Activated effector memory CD4-positive, alpha-beta T cell treated with Interleukin-2 at 50 U/mL for 16 hours (primary cell): ENCODE measurements around the gene PITX1.
"Not testable (repeated sequence)": the region's sequence is repeated elsewhere in the genome, so short reads cannot be mapped to it uniquely, and the experiment has no call there.

Experiments
- DNase-seq: peaks from one replicate; pipeline ENCODE4 v3.0.0-alpha.2; 2020

PITX1 gene

GRCh38 chr5:135033901-135034235 is at the start of gene PITX1:
PITX1 (minus strand) TSS chr5:135034228; CDS start chr5:135033881, 347 bp downstream.
- no peak for DNase-seq

- not testable (repeated sequence) for DNase-seq
Observed at GRCh38 chr5:135083334-135083733, 49.3 kb upstream of the PITX1 start.

- DNase-seq: no peak
Observed at GRCh38 chr5:135081240-135081639, 47.2 kb upstream of the PITX1 start.

GRCh38 chr5:135079760-135080159 is 45.7 kb upstream of the PITX1 start:
- DNase-seq: no peak

- DNase-seq: no peak
Observed at GRCh38 chr5:135079099-135079681, 45.2 kb upstream of the PITX1 start.

GRCh38 chr5:135076801-135077200 is 42.8 kb upstream of the PITX1 start:
- DNase-seq: no peak

- DNase-seq: no peak
Observed at GRCh38 chr5:135076051-135076491, 42.0 kb upstream of the PITX1 start.

GRCh38 chr5:135075621-135076020 is 41.6 kb upstream of the PITX1 start:
- no peak for DNase-seq

GRCh38 chr5:135073761-135074345 is 39.8 kb upstream of the PITX1 start:
- no peak for DNase-seq

GRCh38 chr5:135072387-135073281 is 38.6 kb upstream of the PITX1 start:
- no peak for DNase-seq

GRCh38 chr5:135071311-135071710 is 37.3 kb upstream of the PITX1 start:
- DNase-seq: no peak

- no peak for DNase-seq
Observed at GRCh38 chr5:135069895-135070657, 36.0 kb upstream of the PITX1 start.

- no peak for DNase-seq
Observed at GRCh38 chr5:135069016-135069770, 35.2 kb upstream of the PITX1 start.

GRCh38 chr5:135067587-135067986 is 33.6 kb upstream of the PITX1 start:
- no peak for DNase-seq

GRCh38 chr5:135066781-135067180 is 32.8 kb upstream of the PITX1 start:
- no peak for DNase-seq

GRCh38 chr5:135065306-135066265 is 31.6 kb upstream of the PITX1 start:
- DNase-seq: no peak

- DNase-seq: no peak
Observed at GRCh38 chr5:135064235-135064570, 30.2 kb upstream of the PITX1 start.

- no peak for DNase-seq
Observed at GRCh38 chr5:135063511-135064234, 29.6 kb upstream of the PITX1 start.

GRCh38 chr5:135063056-135063445 is 29.0 kb upstream of the PITX1 start:
- no peak for DNase-seq

- DNase-seq: no peak
Observed at GRCh38 chr5:135062216-135063055, 28.4 kb upstream of the PITX1 start.
